ENCODE measurements around the gene ZBTB9. TPM values are rescaled to one million over a fixed set of nuclear protein-coding genes. Genes with fewer than 3 reads are reported as not detected.

The ZBTB9 gene
- total and polyA plus RNA-seq, 2 donors (not counting 1 experiment from before 2014, with no cell fraction given): 2.9 to 11.8 TPM

DNA sequence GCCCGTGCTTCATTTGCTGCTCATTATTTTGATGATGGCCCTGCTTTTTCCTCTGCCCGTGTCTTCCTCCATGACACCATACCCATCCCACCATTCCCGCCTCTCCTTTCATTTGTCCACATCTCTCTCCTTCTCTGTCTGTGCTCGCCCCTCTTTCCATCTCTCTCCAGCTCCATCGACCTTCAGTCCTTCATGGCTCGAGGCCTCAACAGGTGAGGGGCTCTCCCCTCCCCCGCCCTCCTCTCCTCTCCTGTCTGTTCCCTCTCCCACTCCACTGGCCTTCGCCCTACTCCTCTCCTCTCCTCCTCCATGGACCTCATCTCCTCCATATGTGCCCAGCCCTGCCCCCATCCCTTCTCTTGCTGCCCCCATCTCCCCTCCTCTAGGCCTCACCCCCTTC lies 12.1 kb upstream of the ZBTB9 start:
- H3K4me1 Mint-ChIP-seq: no peaks in the 10 kb centered on the region
- Histone ChIP-seq H3K9me3 (ENCODE audit: control extremely low read depth in 1 of 3, control insufficient read depth in 2 of 3, insufficient read depth in 1 of 3, low read length in 2 of 3) (no peaks in the 10 kb centered on the region), H3K9ac (ENCODE audit: low read length) (no peak overlapping the region), H3K79me2 (ENCODE audit: control insufficient read depth, insufficient read depth, low read length) (no peaks in the 10 kb centered on the region), H4K20me1 (ENCODE audit: control insufficient read depth, insufficient read depth, low read length, poor library complexity, severe bottlenecking) (no peaks in the 10 kb centered on the region), H3K4me3 (ENCODE audit: control extremely low read depth in 1 of 5, extremely low read depth in 1 of 5, insufficient read depth in 1 of 5, low read depth in 2 of 5, low read length in 4 of 5) (no peak overlapping the region), H3K4me2 (replicated peaks; ENCODE audit: low read depth, low read length, poor library complexity, severe bottlenecking) (no peak overlapping the region), H3K27me3 (replicated peaks in 1 of 4; ENCODE audit: control extremely low read depth in 1 of 4, control insufficient read depth in 3 of 4, insufficient read depth in 4 of 4, low read length in 3 of 4) (no peaks in the 10 kb centered on the region), H3K4me1 (ENCODE audit: control insufficient read depth in 2 of 2, insufficient read depth in 2 of 2, low read length in 2 of 2) (no peaks in the 10 kb centered on the region), H3K27ac (ENCODE audit: low read length in 2 of 2) (no peak overlapping the region), H2AFZ (ENCODE audit: insufficient read depth, low read depth, low read length, poor library complexity, severe bottlenecking) (no peak overlapping the region), H3K36me3 (replicated peaks in 1 of 2; ENCODE audit: control extremely low read depth in 1 of 2, control insufficient read depth in 1 of 2, extremely low read depth in 1 of 2, insufficient read depth in 2 of 2, low read length in 1 of 2) (peaks cover 0 to 51% of the 10 kb centered on the region in 2 experiments)
- H3K9me3 Mint-ChIP-seq (ENCODE audit: insufficient read depth): no peaks in the 10 kb centered on the region
- no peak for DNase-seq
- CTCF ChIA-PET: no interaction called here
- ATAC-seq (ENCODE audit: low read depth): no peak
- H3K4me3 Mint-ChIP-seq: no peak overlapping the region
- intact Hi-C loops (cut with micrococcal nuclease): no loop called here
- no peak for TF ChIP-seq EZH2 (IDR thresholded peaks at IDR 0.05; ENCODE audit: borderline replicate concordance, insufficient read depth, low read depth, low read length, poor library complexity, severe bottlenecking)
- TF ChIP-seq, protein P1, sequence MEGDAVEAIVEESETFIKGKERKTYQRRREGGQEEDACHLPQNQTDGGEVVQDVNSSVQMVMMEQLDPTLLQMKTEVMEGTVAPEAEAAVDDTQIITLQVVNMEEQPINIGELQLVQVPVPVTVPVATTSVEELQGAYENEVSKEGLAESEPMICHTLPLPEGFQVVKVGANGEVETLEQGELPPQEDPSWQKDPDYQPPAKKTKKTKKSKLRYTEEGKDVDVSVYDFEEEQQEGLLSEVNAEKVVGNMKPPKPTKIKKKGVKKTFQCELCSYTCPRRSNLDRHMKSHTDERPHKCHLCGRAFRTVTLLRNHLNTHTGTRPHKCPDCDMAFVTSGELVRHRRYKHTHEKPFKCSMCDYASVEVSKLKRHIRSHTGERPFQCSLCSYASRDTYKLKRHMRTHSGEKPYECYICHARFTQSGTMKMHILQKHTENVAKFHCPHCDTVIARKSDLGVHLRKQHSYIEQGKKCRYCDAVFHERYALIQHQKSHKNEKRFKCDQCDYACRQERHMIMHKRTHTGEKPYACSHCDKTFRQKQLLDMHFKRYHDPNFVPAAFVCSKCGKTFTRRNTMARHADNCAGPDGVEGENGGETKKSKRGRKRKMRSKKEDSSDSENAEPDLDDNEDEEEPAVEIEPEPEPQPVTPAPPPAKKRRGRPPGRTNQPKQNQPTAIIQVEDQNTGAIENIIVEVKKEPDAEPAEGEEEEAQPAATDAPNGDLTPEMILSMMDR (IDR thresholded peaks at IDR 0.05): no peak
- POLR2A ChIA-PET: interaction anchor here (0.8 kb wide), 1 partner anchor 32 kb away, joined by 4 read pairs; no protein-coding TSS in a partner anchor
- H3K27me3 Mint-ChIP-seq: no peaks in the 10 kb centered on the region
- no peak overlapping the region for H3K27ac Mint-ChIP-seq
- 95% methylated on average over 8 of the region's 8 CpGs for WGBS (ENCODE audit: insufficient coverage)

DNA sequence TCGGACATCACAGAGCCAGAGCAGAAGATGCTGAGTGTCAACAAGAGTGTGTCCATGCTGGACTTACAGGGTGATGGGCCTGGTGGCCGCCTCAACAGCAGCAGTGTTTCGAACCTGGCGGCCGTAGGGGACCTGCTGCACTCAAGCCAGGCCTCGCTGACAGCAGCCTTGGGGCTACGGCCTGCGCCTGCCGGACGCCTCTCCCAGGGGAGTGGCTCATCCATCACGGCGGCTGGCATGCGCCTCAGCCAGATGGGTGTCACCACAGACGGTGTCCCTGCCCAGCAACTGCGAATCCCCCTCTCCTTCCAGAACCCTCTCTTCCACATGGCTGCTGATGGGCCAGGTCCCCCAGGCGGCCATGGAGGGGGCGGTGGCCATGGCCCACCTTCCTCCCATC lies 11.4 kb upstream of the ZBTB9 start:
- H4K20me1 ChIP-seq (ENCODE audit: control insufficient read depth, insufficient read depth, low read length, poor library complexity, severe bottlenecking): no peaks in the 10 kb centered on the region
- no peak overlapping the region for H3K9ac ChIP-seq (ENCODE audit: low read length)
- peaks cover 0 to 47% of the 10 kb centered on the region in 2 experiments for H3K36me3 ChIP-seq (replicated peaks in 1 of 2; ENCODE audit: control extremely low read depth in 1 of 2, control insufficient read depth in 1 of 2, extremely low read depth in 1 of 2, insufficient read depth in 2 of 2, low read length in 1 of 2)
- POLR2A ChIA-PET: interaction anchor here (0.8 kb wide), 1 partner anchor 33 kb away, joined by 4 read pairs; no protein-coding TSS in a partner anchor
- Mint-ChIP-seq H3K4me3 (no peak overlapping the region), H3K27ac (no peak overlapping the region), H3K4me1 (no peaks in the 10 kb centered on the region), H3K27me3 (no peaks in the 10 kb centered on the region), H3K9me3 (ENCODE audit: insufficient read depth) (no peaks in the 10 kb centered on the region)
- H3K4me2 ChIP-seq (replicated peaks; ENCODE audit: low read depth, low read length, poor library complexity, severe bottlenecking): no peak overlapping the region
- no peak overlapping the region for H2AFZ ChIP-seq (ENCODE audit: insufficient read depth, low read depth, low read length, poor library complexity, severe bottlenecking)
- no peaks in the 10 kb centered on the region for H3K27me3 ChIP-seq (replicated peaks in 1 of 4; ENCODE audit: control extremely low read depth in 1 of 4, control insufficient read depth in 3 of 4, insufficient read depth in 4 of 4, low read length in 3 of 4)
- intact Hi-C loops (cut with micrococcal nuclease): no loop called here
- H3K9me3 ChIP-seq (ENCODE audit: control extremely low read depth in 1 of 3, control insufficient read depth in 2 of 3, insufficient read depth in 1 of 3, low read length in 2 of 3): no peaks in the 10 kb centered on the region
- no peak for TF ChIP-seq EZH2 (IDR thresholded peaks at IDR 0.05; ENCODE audit: borderline replicate concordance, insufficient read depth, low read depth, low read length, poor library complexity, severe bottlenecking)
- TF ChIP-seq, protein P1 (IDR thresholded peaks at IDR 0.05): no peak
- 97% methylated on average over 17 of the region's 17 CpGs for WGBS (ENCODE audit: insufficient coverage)
- CTCF ChIA-PET: no interaction called here
- no peak overlapping the region for H3K4me3 ChIP-seq (ENCODE audit: control extremely low read depth in 1 of 5, extremely low read depth in 1 of 5, insufficient read depth in 1 of 5, low read depth in 2 of 5, low read length in 4 of 5)
- H3K27ac ChIP-seq (ENCODE audit: low read length in 2 of 2): no peak overlapping the region
- no peak for DNase-seq
- no peaks in the 10 kb centered on the region for H3K4me1 ChIP-seq (ENCODE audit: control insufficient read depth in 2 of 2, insufficient read depth in 2 of 2, low read length in 2 of 2)
- no peak for ATAC-seq (ENCODE audit: low read depth)
- no peaks in the 10 kb centered on the region for H3K79me2 ChIP-seq (ENCODE audit: control insufficient read depth, insufficient read depth, low read length)

Data from B cell (primary cell).